Calu3 (cell line): ENCODE data around the gene FMN2. TPM values are rescaled to one million over a fixed set of nuclear protein-coding genes. Genes with fewer than 3 reads are reported as not detected.
A peak's percentile ranks its signal among the peaks of the same experiment; 100 is the strongest.

Source experiments
- BruUV-seq: library from RNA; stranded (reverse); fragments of 400-500 nt; replicated peaks from 2 replicates; lab custom pipeline; 2021; lab: Mats Ljungman, UMichigan
- CTCF ChIA-PET: fragments of 300-600 bp; sonication (Branson Sonifier 250); formaldehyde crosslinking; loops from one replicate; lab custom pipeline; 2022; ENCODE audit warnings: antibody characterized with exemption; lab: Charles Lee
- DNase-seq: peaks from one replicate; pipeline ENCODE4 v3.0.0; 2022
- H3K27ac Mint-ChIP-seq: one replicate; pipeline ENCODE4 v1.8.0; 2022; ENCODE audit warnings: mixed read lengths; ENCODE audit not compliant: unreplicated experiment
- H3K27me3 Mint-ChIP-seq: one replicate; pipeline ENCODE4 v1.8.0; 2022; ENCODE audit warnings: mixed read lengths; ENCODE audit not compliant: unreplicated experiment
- H3K36me3 Mint-ChIP-seq: one replicate; pipeline ENCODE4 v1.8.0; 2022; ENCODE audit warnings: mild to moderate bottlenecking, moderate library complexity, mixed read lengths; ENCODE audit not compliant: insufficient read depth, unreplicated experiment
- H3K4me1 Mint-ChIP-seq: one replicate; pipeline ENCODE4 v1.8.0; 2022; ENCODE audit warnings: mild to moderate bottlenecking, low read depth, mixed read lengths; ENCODE audit not compliant: unreplicated experiment
- H3K4me3 Mint-ChIP-seq: one replicate; pipeline ENCODE4 v1.8.0; 2022; ENCODE audit warnings: mild to moderate bottlenecking, low read depth, moderate library complexity, mixed read lengths; ENCODE audit not compliant: unreplicated experiment
- H3K9me3 Mint-ChIP-seq: one replicate; pipeline ENCODE4 v1.8.0; 2022; ENCODE audit warnings: low read depth, mixed read lengths; ENCODE audit not compliant: unreplicated experiment
- CTCF ChIP-seq: fragments of 200-600 bp; IDR thresholded peaks from one replicate; pipeline ENCODE4 v1.8.0; 2022; ENCODE audit warnings: antibody characterized with exemption; ENCODE audit not compliant: unreplicated experiment
- intact Hi-C: fragments of 100-400 bp; cut with micrococcal nuclease; formaldehyde crosslinking; loops from one replicate; pipeline ENCODE4 v1.10.0; 2022; ENCODE audit not compliant: unreplicated experiment
- total RNA-seq: library from RNA; stranded (reverse); gene quantifications from 2 replicates; pipeline ENCODE4 v1.2.3, GENCODE V29; 2022

FMN2 gene
- total RNA-seq, 1 experiment from 2014 or later, result 0.12 TPM

GRCh38 chr1:240190881-240191401, 99.3 kb downstream of the FMN2 start:
- peaks cover 10% of the 10 kb centered on the region for H3K27me3 Mint-ChIP-seq
- H3K9me3 Mint-ChIP-seq, result no peaks in the 10 kb centered on the region
- CTCF ChIA-PET, result interaction anchor here (0.6 to 1.1 kb wide), 4 partner anchors 175 to 769 kb away, joined by 3 to 5 read pairs (median 4); no protein-coding TSS in a partner anchor
- H3K36me3 Mint-ChIP-seq, result no peaks in the 10 kb centered on the region
- no TSS peak for BruUV-seq
- intact Hi-C loops, result loop anchor here (1.0 to 2.0 kb wide), 4 partner anchors 262 to 501 kb away; no protein-coding TSS in a partner anchor
- H3K4me1 Mint-ChIP-seq, result peaks cover 9% of the 10 kb centered on the region
- peak; percentile 54 for DNase-seq
- peak; percentile 34 for TF ChIP-seq CTCF
- no peak overlapping the region for H3K4me3 Mint-ChIP-seq
- no peak overlapping the region for H3K27ac Mint-ChIP-seq

GRCh38 chr1:240192851-240193250, 101.2 kb downstream of the FMN2 start:
- no TSS peak for BruUV-seq
- no peaks in the 10 kb centered on the region for H3K27me3 Mint-ChIP-seq
- intact Hi-C loops, result no loop called here

GRCh38 chr1:240193679-240194078, 102.0 kb downstream of the FMN2 start:
- Mint-ChIP-seq H3K4me1 (peaks cover 9% of the 10 kb centered on the region), H3K27me3 (no peaks in the 10 kb centered on the region), H3K9me3 (no peaks in the 10 kb centered on the region), H3K4me3 (no peak overlapping the region), H3K36me3 (no peaks in the 10 kb centered on the region), H3K27ac (no peak overlapping the region)
- no TSS peak for BruUV-seq
- no peak for TF ChIP-seq CTCF
- intact Hi-C loops, result no loop called here
- DNase-seq, result no peak
- CTCF ChIA-PET, result no interaction called here

More at GRCh38 chr1:240192851-240193250, 101.2 kb downstream of the FMN2 start:
- peaks cover 9% of the 10 kb centered on the region for H3K4me1 Mint-ChIP-seq
- no peak for DNase-seq
- CTCF ChIA-PET, result interaction anchor here (0.7 kb wide), 1 partner anchor 9 kb away, joined by 3 read pairs; no protein-coding TSS in a partner anchor
- H3K36me3 Mint-ChIP-seq, result no peaks in the 10 kb centered on the region
- TF ChIP-seq CTCF, result no peak
- H3K27ac Mint-ChIP-seq, result no peak overlapping the region
- H3K4me3 Mint-ChIP-seq, result no peak overlapping the region
- H3K9me3 Mint-ChIP-seq, result no peaks in the 10 kb centered on the region

GRCh38 chr1:240194120-240194519, 102.4 kb downstream of the FMN2 start:
- Mint-ChIP-seq H3K9me3 (no peaks in the 10 kb centered on the region), H3K4me1 (peaks cover 8% of the 10 kb centered on the region), H3K4me3 (no peak overlapping the region), H3K36me3 (no peaks in the 10 kb centered on the region), H3K27me3 (no peaks in the 10 kb centered on the region), H3K27ac (no peak overlapping the region)
- DNase-seq, result no peak
- no peak for TF ChIP-seq CTCF
- intact Hi-C loops, result no loop called here
- CTCF ChIA-PET, result no interaction called here
- no TSS peak for BruUV-seq
